Measurements from ENCODE around the gene CNTN2.

- TF ChIP-seq CTCF (IDR thresholded peaks at IDR 0.05; ENCODE audit: borderline replicate concordance, extremely low read depth, low read length, poor library complexity, severe bottlenecking): no peak
- TF ChIP-seq EZH2 (IDR thresholded peaks at IDR 0.05; ENCODE audit: borderline replicate concordance, low read depth, low read length, severe bottlenecking): no peak
Measured at GRCh38 chr1:205077934-205078311, 34.9 kb downstream of the CNTN2 start.
